HG02798 (cell line): Measurements from ENCODE around the gene CTDSPL2.
"Not testable (repeated sequence)": the region's sequence is repeated elsewhere in the genome, so short reads cannot be mapped to it uniquely, and the experiment has no call there.

Experiments used
- ATAC-seq: cut with Tn5 transposase; IDR thresholded peaks from one replicate; pipeline ENCODE4 v1.9.1; 2021; ENCODE audit warnings: mild to moderate bottlenecking; ENCODE audit not compliant: unreplicated experiment, poor library complexity

The CTDSPL2 gene

GRCh38 chr15:44479343-44479742 lies 51.9 kb downstream of the CTDSPL2 start:
- ATAC-seq: no peak

DNA sequence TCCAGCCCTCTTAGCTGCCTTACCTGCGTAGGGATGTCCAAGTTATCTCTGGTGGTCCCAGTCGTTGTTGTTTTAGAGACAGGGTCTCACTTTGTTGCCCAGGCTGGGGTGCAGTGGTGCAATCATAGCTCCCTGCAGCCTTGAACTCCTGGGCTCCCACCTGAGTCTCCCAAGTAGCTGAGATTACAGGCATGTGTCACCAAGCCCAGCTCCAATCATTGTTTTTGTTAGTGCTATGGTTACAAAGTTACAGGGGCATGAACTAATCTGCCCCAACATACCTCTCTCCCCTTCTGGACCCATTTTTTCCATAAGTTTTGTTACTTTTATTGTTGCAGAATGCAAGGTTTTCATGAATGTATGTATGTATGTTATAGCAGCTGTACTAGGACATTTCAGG lies 54.7 kb downstream of the CTDSPL2 start:
- no peak for ATAC-seq

DNA sequence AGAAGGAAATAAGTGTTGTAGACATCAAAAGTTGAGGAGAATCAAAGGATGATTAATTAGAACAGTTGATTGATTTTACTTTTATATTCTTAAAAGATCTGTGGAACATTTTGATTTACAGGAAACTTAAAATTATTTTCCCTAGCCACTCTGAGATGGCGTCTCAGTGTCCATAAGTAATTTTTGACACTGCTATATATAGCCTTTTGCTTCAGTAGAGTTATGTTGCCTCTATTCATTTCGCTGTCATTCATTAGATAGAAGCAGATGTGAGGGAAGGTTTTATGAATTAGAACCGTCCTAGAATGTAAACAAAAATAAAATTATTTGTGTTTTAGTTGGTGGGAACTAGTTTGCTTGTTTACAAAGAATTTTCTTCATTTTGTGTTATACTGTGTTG lies 58.5 kb downstream of the CTDSPL2 start:
- no peak for ATAC-seq

DNA sequence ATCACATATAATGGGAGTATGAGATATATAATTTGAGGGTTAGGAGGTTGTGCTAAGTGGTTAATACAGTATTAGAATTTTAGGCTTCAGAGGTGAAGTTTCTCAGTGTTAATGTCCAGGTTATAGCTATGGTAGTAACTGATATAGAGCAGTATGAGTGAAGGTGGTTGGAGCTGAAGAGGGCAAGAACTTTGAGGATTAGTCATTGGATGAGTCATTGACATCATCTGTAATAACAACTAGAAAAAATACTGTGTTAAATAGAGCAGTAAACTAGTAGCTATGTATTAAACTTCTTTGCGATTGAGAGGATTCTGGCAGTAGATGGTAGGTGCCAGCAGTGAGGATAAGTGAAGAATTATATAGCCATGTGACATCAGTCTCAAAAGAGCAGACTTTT lies 62.0 kb downstream of the CTDSPL2 start:
- no peak for ATAC-seq

GRCh38 chr15:44490622-44491021 lies 63.2 kb downstream of the CTDSPL2 start:
- no peak for ATAC-seq

DNA sequence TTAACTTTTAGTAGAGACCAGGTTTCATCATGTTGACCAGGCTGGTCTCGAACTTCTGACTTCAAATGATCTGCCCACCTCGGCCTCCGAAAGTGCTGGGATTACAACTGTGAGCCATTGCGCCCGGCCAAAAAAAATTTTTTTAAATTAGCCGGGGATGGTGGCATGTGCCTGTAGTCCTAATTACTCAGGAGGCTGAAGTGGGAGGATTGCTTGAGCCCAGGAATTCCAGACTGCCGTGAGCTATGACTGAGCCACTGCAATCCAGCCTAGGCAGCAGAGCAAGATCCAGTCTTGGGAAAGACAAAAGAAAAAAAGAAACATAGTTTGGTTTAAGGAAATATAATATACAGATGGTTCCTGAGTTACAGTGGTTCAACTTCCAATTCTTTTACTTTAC lies 64.6 kb downstream of the CTDSPL2 start:
- ATAC-seq: no peak

DNA sequence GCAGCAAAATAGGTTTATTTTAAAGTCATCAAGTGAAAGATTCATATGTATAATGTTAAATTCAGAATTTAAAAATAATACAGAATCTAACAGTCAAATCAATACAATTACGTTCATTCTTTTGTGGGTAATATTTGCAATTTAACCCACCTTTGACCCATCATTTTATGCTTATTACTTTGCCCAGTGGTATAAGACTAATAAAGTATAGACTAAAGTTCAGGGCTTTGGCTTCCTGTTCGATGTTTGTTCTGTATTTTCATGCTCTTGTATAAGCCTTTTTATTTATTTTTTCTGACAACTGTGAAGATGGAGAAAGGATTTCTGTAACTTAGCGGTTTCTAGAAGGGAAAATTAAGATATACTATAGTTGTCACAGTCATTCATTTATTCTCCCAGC lies 65.2 kb downstream of the CTDSPL2 start:
- ATAC-seq: no peak

DNA sequence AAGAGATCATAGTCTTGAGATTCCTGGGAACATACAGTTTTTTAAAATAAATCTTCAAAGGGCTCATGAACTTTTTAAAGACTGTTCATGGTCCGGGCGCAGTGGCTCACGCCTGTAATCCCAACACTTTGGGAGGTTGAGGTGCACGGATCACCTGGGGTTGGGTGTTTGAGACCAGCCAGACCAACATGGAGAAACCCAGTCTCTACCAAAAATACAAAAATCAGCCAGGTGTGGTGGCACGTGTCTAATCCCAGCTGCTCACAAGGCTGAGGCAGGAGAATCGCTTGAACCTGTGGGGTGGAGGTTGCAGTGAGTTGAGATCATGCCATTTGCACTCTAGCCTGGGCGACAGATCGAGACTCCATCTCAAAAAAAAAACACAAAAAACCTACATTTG lies 68.1 kb downstream of the CTDSPL2 start:
- no peak for ATAC-seq

DNA sequence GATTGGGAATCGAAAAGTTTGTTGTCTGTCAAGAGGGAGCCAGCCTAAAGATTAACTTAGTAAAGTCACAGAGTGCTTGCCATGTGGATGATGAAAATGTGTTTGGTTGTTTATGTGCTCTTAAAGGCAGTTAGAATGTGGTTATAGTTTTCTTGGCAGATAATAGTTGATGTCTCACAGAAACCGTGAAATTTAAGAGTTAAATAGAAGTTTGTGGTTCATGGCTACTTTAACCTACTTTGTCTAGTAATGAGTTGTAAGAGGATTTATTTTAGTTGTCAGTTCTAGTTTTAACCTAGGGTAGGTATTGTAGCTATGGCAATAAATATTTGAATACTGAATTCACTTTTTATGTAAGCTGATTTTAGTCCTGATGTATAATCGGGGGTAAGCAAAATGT lies 73.1 kb downstream of the CTDSPL2 start:
- ATAC-seq: no peak

GRCh38 chr15:44501768-44502366 lies 74.4 kb downstream of the CTDSPL2 start:
- ATAC-seq: no peak

DNA sequence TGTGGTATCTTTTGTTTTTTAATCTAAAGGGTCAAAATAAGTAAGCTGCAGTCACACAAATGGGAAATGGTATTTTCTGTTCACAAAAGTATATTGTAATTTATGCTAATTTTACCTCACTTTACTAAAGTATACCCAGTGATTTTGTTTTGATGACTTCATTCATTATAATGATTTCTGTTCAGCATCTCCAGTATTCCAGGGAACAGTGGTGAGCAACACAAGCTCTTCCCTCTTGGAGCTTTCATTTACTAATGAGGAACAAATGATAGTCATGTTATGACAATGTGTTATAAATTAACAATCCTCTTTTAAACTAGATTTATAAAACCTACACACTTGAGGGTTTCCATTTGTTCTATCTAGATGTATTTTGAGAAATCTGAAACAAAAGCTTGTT lies 89.0 kb downstream of the CTDSPL2 start:
- no peak for ATAC-seq

- ATAC-seq: no peak
These were observed 92.1 kb downstream of the CTDSPL2 start for GRCh38 chr15:44519537-44519936.

- ATAC-seq: no peak
These were observed 97.6 kb downstream of the CTDSPL2 start for GRCh38 chr15:44525018-44525417.

DNA sequence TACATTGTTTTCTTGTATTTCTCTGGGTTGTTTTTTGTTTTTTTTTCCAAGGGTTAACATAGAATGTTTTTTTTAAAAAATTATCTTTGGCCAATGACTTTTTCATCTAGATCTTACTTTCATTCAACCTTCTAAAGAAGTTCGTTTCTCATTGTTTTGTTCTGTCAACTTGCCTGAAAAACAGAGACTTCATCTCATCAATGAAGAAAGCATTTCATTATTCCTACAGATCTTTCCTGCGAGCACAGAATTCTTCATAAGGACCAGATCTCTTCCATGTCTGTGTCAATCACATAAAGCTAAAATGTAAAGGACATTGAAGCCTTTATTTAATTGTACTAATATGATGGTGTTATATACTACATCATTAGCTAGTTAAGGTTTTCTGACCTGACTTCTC lies 99.8 kb downstream of the CTDSPL2 start:
- no peak for ATAC-seq

DNA sequence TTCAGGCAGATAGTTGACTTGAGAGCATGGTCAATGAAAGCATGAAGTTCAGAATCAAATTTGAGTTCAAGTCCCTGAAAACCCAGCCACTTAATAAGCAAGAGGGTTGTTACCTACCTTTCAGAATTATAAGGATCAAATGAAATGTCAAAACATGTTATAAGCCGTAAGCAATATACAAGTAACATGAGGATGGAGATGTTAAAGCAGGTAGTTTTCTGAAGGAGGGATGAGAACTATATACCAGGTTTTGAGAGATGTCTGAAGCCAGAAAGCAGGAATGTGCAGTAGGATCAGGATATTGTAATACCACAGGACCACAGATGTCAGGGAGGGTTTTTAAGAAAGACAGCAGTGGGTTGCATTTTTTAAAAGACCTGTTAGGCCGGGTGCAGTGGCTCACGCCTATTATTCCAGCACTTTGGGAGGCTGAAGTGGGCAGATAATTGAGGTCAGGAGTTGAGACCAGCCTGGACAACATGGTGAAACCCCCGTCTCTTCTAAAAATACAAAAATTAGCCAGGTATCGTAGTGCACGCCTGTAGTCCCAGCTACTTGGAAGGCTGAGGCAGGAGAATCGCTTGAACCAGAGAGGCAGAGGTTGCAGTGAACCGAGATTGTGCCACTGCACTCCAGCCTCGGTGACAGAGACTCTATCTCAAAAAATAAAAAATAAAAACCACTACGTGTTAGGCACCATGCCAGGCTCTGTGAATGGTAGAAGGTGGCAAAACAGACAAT lies 102.6 kb downstream of the CTDSPL2 start:
- no peak for ATAC-seq

GRCh38 chr15:44530653-44531052 lies 103.2 kb downstream of the CTDSPL2 start:
- ATAC-seq: no peak

GRCh38 chr15:44532275-44532674 lies 104.8 kb downstream of the CTDSPL2 start:
- not testable (repeated sequence) for ATAC-seq

GRCh38 chr15:44532689-44533088 lies 105.3 kb downstream of the CTDSPL2 start:
- ATAC-seq: no peak

DNA sequence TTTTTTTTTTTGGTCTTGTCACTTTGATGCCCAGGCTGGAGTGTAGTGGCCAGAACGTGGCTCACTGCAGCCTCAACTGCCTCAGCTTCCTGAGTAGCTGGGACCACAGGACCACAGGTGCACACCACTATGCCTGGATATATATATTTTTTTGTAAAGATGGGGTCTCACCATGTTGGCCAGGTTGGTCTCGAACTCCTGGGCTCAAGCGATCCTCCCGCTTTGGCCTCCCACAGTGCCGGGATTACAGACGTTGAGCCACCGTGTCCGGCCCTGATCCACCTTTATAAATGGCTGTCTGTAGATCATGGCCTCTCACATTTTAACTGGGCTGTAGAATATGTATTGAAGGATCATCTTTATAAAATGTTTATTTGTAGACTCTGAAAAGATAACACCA lies 107.7 kb downstream of the CTDSPL2 start:
- ATAC-seq: no peak

GRCh38 chr15:44535523-44536301 lies 108.3 kb downstream of the CTDSPL2 start:
- no peak for ATAC-seq

GRCh38 chr15:44536302-44536961 lies 109.0 kb downstream of the CTDSPL2 start:
- ATAC-seq: peak; percentile 71
